NT2/D1 (cell line): Measurements from ENCODE around the gene LHFPL3.

Experiments
- SUZ12 ChIP-seq: IDR thresholded peaks from 2 replicates; pipeline ENCODE4 v1.6.1; 2011; ENCODE audit not compliant: insufficient read length, insufficient read depth; ENCODE audit errors: extremely low read depth
- ZNF274 ChIP-seq: IDR thresholded peaks from 2 replicates; pipeline ENCODE4 v1.6.1; 2011; ENCODE audit warnings: mild to moderate bottlenecking, low read depth, low read length

DNA sequence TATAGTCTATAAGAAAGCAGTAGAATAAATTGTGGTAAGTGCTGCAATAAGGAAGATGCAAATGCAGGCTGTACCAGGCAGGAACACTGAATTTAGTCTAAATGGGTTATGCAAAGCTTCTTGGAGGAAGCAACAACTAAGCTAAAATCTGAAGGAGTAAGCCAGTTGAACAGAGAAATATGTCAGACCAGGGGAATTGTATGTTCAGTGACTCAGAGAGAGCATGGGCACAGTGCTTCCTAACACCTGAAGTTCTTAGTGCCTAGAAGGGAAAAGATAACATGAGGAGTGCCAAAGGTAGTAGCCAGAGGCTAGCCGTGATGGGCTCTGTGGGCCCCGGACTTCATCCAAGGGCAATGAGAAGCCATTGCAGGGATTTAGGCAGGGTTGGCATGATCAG is 481.5 kb downstream of the LHFPL3 start:
- TF ChIP-seq SUZ12 (no peak), ZNF274 (no peak)
